ENCODE data around the gene STPG2.

GRCh38 chr4:98126141-98126540 lies 17.1 kb downstream of the STPG2 start:
- TF ChIP-seq CTCF (IDR thresholded peaks at IDR 0.05 in 4 of 5, conservative IDR thresholded peaks at IDR 0.05 in 1 of 5): no peak
- no peak for TF ChIP-seq POLR2A (IDR thresholded peaks at IDR 0.05)
